Skeletal muscle cell (primary cell): ENCODE results near the gene CD6.

ENCODE experiments used
- DNase-seq: peaks from one replicate; pipeline ENCODE4 v3.0.0-alpha.2; 2010; ENCODE audit warnings: low read depth
- H3K4me3 ChIP-seq: 2 replicates; pipeline ENCODE4 v1.5.1; 2011; ENCODE audit warnings: low read depth, mild to moderate bottlenecking, control low read depth, low read length, moderate library complexity

Gene CD6

DNA sequence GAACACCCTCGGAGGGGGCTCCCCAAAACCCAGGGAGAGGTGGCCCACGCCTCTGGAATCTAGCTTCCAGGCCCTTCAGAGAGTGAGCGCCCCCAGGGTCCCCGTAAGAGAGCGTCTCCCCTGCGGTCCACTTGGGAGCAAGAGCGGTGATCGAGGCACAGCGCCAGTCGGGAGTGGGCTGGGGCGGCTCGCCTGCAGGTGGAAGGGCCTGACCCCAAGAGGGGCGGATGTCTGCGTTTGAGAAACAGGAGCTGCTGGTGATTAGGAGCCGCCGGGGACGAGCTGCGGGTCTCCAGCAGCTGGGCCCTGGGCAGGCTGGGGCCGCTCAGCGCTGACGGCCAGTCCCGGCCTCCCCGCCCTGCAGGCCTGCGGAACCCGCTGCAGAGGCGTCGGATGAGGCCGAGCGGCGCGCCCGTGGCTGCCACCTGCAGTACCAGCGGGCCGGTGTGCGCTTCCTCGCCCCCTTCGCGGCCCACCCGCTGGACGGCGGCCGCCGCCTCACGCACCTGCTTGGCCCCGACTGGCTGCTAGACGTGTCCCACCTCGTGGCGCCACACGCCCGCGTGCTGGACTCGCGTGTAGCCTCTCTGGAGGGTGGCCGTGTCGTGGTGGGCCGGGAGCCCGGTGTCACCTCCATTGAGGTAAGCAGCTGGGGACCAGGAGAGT lies 37.2 kb upstream of the CD6 start:
- no peak for DNase-seq
- no peak overlapping the region for H3K4me3 ChIP-seq

DNA sequence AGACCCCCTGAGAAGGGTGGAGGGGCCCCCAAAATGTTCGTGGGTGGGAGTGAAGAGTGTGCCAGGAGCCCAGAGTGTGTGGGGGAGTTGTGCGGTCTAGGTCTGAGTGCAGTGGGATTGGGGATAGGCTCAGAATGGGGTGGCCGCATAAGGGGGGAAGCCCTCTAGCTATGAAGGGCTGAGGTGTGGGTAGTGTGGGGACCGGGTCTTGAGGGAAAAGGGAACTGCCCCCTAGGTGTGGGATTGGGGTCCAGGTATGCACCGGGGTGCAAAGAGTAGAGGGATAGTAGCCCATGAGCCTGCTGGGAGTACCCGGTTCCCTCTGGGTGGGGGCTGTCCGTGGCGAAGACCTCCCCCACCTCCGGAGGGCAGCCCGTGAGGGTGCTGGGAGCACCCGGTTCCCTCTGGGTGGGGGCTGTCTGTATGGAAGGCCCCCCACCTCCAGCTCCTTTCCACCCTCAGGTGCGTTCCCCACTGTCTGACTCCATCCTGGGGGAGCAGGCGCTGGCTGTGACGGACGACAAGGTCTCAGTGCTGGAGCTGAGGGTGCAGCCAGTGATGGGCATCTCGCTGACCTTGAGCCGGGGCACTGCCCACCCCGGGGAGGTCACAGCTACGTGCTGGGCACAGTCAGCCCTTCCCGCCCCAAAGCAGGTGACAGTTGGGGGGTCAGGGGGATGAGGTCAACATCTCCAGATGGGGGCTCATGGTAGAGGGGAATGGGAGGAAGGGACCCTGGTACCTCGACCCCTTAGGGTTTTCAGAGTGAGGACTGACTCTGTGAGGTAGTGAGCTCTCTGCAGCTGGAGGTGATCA lies 36.5 kb upstream of the CD6 start:
- no peak overlapping the region for H3K4me3 ChIP-seq
- no peak for DNase-seq

- no peak overlapping the region for H3K4me3 ChIP-seq
- no peak for DNase-seq
Observed at GRCh38 chr11:60935676-60936442, 35.6 kb upstream of the CD6 start.

- H3K4me3 ChIP-seq = no peak overlapping the region
- no peak for DNase-seq
Observed at GRCh38 chr11:60936467-60937143, 34.9 kb upstream of the CD6 start.

- H3K4me3 ChIP-seq = no peak overlapping the region
- DNase-seq = no peak
Observed at GRCh38 chr11:60937144-60937527, 34.3 kb upstream of the CD6 start.

- DNase-seq = no peak
- H3K4me3 ChIP-seq = no peak overlapping the region
Observed at GRCh38 chr11:60937811-60938210, 33.7 kb upstream of the CD6 start.

DNA sequence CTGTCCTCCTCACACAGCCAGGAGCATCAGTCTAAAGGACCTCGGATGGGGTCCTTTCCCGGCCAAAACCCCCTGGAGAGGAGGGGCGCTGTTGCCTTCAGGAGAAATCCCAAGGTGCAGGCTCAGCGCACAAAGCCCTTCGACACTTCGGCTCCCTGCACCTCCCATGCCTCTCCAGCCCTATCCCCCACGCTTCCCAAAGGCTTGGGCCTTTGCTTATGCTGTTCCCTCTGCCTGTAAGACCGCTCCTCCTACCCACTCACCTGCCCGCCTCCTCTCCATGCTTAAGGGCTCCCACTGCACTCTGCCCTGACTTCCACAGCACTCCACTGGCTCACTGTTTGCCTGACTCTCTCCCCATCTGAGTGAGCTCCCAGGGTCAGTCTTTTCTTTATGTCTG lies 33.0 kb upstream of the CD6 start:
- no peak for DNase-seq
- no peak overlapping the region for H3K4me3 ChIP-seq

DNA sequence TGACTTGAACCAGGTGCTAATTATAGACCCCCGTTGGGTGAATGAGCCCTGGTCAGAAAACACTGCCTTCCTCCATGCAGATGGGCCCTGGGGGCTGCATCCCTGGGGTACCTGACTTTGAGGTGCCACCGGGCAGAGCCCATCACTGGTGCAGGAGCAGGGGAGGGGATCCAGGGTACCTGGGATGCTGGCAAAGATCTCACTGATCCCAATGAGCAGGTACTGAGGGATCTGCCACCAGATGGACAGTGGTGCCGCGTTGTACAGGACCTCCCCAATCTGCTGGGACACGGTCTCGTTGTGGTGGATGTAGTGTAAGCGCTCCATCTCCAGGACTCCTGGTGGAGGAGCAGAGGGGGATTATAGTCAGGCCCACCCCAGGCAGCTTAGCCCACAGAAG lies 32.2 kb upstream of the CD6 start:
- DNase-seq = no peak
- no peak overlapping the region for H3K4me3 ChIP-seq

DNA sequence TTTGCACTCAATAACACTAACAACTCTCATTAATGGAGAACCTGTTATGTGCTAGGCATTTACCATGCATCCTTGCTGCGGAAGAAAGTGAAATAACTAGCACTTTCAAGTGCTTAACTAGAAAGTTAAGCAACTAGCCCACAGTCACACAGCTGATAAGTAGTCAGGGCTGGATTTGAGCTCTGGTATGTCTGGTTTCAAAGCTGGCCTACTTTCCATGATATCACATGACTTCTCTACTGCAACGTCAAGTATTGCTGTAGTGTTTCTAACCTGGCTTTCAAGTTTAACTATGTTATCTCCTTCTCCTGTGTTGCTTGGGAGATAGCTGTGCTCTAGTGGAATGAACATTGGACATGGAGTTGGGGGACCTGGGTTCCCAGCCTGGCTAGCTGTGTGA lies 31.6 kb upstream of the CD6 start:
- H3K4me3 ChIP-seq = no peak overlapping the region
- DNase-seq = no peak

DNA sequence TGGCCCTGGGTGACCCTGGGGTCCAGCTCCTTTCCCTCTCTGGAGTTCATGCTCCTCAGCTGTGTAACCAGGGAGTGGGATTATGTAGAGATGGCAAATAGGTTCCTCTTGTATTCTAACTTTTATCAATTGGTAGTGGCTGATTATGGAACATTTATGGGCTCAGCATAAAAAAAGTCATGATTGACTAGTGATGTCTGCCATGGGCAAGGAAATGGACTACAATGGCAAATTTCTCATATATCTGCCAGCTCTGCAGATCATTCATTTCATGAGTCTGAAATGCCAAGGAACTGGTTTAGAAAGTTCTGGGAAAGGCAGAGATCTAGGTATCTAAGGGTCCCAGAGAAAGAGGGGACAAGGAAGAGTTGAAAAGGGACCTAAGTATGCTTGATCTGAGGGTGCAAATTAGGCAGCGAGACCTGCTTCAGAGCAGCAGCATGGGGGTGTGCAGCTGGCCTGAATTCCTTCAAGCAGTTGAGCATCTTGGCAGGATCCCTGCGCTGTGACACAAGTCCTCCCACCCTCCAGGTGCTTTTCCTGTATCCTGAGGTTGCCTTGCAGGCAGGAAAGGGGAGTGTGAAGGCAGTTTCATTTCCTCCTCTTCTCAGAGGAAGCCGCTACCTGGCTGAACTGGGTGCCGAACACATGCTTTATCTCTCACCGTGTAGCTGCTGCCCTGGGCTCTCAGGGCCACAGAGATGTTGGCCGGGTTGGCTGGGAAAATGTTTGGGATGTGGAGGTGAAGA lies 29.9 kb upstream of the CD6 start:
- H3K4me3 ChIP-seq = no peak overlapping the region
- no peak for DNase-seq

DNA sequence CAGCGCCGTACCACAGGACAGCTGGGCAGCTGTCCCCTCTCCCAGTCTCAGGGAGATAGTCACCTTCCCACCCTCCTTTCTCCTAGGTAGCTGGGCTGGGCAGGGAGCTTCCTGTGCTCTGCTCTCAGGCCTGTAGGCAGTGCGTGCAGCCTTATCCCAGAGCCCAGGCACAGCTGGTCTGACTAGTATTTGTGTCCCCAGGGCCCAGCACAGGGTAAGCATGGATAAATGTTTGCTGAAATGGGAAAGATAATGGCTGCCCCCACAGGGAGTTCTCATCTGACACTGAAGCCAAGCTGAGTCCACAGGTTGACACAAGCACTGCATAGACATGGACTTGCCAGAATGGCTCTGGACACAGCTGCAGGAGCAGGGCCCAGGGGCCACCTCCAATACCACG lies 29.3 kb upstream of the CD6 start:
- DNase-seq = no peak
- no peak overlapping the region for H3K4me3 ChIP-seq

DNA sequence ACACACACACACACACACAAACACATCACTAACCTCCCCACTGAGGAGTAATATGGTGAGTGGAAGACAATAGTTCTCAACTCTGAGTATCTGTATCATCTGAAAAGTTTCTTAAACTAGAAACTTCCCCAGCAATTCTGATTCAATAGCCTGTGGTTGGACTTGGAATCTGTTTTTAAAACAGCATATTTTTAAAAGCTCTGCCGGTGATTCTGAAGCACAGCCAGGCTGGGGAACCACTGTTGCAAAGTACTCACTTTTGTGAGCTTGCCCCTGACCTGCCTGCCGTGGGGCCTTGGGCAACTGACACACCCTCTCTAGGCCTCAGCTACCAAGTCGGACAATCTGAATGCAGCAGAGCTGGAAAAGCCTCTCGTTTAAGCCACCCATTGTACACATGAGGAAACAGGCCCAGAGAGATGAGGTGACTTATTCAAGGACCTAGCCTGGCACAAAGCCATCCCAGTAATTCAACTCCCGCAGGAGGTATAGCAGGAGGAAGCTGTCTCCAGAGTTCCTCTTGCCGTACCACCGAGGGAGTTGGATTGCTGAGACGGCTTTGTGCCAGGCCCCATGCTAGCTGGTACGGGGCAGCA lies 28.4 kb upstream of the CD6 start:
- no peak overlapping the region for H3K4me3 ChIP-seq
- no peak for DNase-seq

DNA sequence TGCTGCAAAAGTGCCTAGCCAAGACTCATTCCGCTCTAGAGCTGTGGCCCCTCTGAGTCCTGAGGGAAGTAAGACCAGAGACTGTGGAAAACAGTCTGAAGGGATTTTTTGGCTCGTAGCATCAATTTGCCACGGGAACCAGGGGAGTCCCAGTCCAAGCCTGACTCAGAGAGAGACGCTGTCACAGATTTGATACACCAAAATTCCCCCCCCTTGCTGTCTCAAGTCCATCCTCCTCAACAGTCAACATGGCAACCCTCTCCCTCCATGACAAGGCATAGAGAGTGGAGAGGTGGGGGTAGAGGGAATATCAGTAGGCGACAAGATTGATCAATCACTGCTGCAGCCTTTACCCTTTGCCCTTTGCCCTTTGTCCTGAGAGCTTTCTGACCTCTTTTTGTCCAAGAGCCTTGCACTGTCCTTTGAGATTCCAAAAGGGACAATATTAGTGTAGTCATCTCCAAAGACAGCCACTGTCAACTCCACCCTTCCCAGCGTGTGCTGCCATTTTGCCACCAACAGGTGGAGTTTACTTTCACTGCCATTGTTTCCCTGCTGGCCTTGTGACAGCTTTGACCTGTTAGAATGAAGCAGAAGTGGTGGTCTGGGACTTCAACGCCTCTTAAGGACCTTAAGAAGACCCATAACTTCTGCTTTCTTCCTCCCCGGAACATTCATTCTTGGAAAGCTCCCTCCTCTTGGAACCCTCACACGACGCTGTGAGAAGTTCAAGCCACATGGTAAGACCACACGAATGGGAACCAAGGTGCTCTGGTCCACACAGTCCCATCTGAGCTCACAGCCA lies 26.8 kb upstream of the CD6 start:
- DNase-seq = no peak
- H3K4me3 ChIP-seq = no peak overlapping the region

GRCh38 chr11:60945295-60945667 lies 26.2 kb upstream of the CD6 start:
- no peak overlapping the region for H3K4me3 ChIP-seq
- no peak for DNase-seq

DNA sequence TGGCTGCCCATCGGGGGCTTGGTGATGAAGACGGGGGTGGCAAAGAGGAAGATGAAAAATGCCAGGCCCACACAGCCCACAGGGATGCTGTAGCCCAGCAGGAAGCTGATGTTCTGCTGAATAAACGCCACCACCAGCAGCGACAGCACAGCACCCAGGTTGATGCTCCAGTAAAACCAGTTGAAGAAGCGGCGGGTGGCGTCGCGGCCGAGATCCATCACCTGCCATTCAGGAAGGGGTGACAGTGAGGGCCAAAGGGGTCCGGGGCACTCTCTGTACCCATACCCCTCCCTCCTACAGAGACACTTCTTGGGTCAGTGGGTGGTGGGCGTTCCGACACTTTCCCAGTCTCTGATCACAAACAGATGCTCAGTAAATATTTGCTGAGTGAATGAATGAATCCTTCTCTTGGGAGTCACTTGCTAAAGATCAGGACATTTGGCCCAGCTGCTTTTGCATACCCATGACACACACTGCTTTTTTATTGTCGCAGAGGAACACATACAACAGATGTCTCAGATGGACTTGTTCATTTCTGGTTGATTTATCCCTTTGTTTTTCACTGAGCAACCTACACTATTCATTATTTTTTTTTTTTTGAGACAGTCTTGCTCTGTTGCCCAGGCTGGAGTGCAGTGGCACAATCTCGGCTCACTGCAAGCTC lies 24.7 kb upstream of the CD6 start:
- no peak overlapping the region for H3K4me3 ChIP-seq
- DNase-seq = no peak

DNA sequence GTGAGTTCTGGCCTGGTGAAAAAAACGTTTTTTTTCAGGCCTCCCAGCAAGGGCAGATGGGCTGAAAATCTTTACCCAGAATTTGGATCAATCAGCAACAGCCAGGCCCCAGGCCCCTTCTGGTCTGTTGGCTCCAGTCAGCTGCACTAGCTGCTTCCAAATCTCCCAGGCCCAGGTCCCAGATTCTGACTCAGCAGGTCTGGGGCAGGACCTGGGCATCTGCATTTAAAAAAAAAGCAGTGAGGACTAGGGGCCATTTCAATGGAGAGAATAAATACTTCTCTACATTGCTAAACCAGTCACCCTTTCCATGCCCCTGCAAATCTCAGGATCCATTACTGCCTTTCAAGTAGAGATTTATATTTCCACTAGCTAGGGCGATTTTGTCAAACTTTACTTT lies 23.8 kb upstream of the CD6 start:
- H3K4me3 ChIP-seq = no peak overlapping the region
- DNase-seq = no peak

DNA sequence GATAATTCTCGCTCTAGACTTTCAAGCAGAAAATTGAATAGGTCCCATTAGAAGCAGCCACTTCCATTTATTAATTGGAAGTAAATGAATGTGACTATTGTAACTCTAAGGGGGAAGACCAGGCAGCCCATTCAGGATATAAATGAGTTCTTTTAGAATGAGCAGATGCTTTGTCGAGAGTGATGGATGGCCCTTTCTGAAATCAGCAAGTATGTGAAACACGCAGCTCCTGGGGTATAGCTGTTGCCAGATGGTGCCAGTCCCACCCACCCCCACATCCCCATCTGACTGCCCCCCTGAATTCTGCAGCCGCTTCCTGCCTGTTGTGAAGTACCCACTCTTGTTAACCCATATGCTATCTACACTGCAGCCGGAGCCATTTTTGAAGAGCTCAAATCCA lies 23.2 kb upstream of the CD6 start:
- no peak for DNase-seq
- no peak overlapping the region for H3K4me3 ChIP-seq

- no peak for DNase-seq
- H3K4me3 ChIP-seq = no peak overlapping the region
Observed at GRCh38 chr11:60950024-60950423, 21.5 kb upstream of the CD6 start.
